ENCODE results near the gene TCP11L2. TPM values are rescaled to one million over a fixed set of nuclear protein-coding genes. Genes with fewer than 3 reads are reported as not detected.

Gene TCP11L2
- total RNA-seq, 1 experiment from 2014 or later: 10.2 TPM

DNA sequence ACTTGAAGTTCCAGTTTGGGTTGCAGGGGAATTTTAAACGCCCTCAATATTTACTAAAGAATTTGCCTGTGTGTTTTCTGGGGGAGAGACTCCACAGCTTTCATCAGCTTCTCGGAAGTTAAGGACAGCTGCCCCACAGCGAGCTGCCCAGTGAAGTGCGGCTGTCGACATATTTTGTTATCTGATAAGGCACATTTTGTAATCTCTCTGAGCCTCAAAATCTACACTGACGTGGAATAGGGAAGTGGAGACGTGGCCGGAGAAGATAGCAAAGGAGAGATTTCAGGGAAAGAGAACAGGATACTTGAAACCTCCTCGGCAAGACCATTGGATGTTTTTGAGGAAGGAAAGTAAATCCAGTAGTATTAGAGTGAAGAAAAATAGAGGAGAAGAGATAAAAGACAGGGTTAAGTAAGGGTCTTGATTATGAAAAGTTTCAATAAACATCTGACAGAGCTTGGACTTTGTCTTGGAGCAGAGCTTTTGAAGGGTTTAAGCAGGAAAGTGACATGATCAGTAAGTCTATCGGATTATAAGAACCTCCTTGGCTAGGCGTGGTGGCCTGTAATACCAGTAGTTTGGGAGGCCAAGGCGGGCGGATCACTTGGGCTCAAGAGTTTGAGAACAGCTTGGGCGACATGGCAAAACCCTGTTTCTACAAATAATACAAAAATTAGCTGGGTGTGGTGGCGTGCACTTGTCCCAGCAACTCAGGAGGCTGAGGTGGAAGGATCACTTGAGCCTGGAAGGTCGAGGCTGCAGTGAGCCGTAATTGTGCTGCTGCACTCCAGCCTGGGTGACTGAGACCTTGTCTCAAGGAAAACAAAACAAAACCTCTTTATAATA lies 56.1 kb downstream of the TCP11L2 start:
- ChIA-PET CTCF (interaction anchor here (0.6 to 4.8 kb wide), 33 partner anchors 9 to 1166 kb away, joined by 3 to 54 read pairs (median 4); partner anchors contain the start of gene TCP11L2), POLR2A (interaction anchor here (0.6 to 4.1 kb wide), 34 partner anchors 10 to 1326 kb away, joined by 3 to 50 read pairs (median 5); partner anchors contain the start of genes APPL2, CKAP4, MTERF2 and TCP11L2)
- no peaks in the 10 kb centered on the region for H3K27me3 Mint-ChIP-seq (ENCODE audit: insufficient read depth, unreplicated experiment)
- peaks cover 8% of the 10 kb centered on the region for H3K36me3 Mint-ChIP-seq (ENCODE audit: insufficient read depth, unreplicated experiment)
- H3K9me3 Mint-ChIP-seq (ENCODE audit: unreplicated experiment): no peaks in the 10 kb centered on the region
- peaks cover 13% of the 10 kb centered on the region for H3K4me1 Mint-ChIP-seq (ENCODE audit: insufficient read depth, unreplicated experiment)
- DNase-seq (ENCODE audit: unreplicated experiment): peak; percentile 6
- TSS peak; percentile 70 for BruUV-seq (replicated peaks)
- H3K27ac Mint-ChIP-seq (ENCODE audit: low read depth, unreplicated experiment): peak overlapping the region; percentile 94
- TF ChIP-seq, protein P1, sequence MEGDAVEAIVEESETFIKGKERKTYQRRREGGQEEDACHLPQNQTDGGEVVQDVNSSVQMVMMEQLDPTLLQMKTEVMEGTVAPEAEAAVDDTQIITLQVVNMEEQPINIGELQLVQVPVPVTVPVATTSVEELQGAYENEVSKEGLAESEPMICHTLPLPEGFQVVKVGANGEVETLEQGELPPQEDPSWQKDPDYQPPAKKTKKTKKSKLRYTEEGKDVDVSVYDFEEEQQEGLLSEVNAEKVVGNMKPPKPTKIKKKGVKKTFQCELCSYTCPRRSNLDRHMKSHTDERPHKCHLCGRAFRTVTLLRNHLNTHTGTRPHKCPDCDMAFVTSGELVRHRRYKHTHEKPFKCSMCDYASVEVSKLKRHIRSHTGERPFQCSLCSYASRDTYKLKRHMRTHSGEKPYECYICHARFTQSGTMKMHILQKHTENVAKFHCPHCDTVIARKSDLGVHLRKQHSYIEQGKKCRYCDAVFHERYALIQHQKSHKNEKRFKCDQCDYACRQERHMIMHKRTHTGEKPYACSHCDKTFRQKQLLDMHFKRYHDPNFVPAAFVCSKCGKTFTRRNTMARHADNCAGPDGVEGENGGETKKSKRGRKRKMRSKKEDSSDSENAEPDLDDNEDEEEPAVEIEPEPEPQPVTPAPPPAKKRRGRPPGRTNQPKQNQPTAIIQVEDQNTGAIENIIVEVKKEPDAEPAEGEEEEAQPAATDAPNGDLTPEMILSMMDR (IDR thresholded peaks at IDR 0.05; ENCODE audit: unreplicated experiment): no peak
- intact Hi-C loops (cut with micrococcal nuclease): no loop called here
- H3K4me3 Mint-ChIP-seq (ENCODE audit: unreplicated experiment): peak overlapping the region; percentile 86

- intact Hi-C loops (cut with micrococcal nuclease): no loop called here
- H3K27ac Mint-ChIP-seq (ENCODE audit: low read depth, unreplicated experiment): no peak overlapping the region
- no TSS peak for BruUV-seq (replicated peaks)
- no peaks in the 10 kb centered on the region for H3K27me3 Mint-ChIP-seq (ENCODE audit: insufficient read depth, unreplicated experiment)
- peaks cover 13% of the 10 kb centered on the region for H3K4me1 Mint-ChIP-seq (ENCODE audit: insufficient read depth, unreplicated experiment)
- ChIA-PET CTCF (interaction anchor here (1.0 to 4.7 kb wide), 3 partner anchors 10 to 559 kb away, joined by 5 to 54 read pairs (median 10); no protein-coding TSS in a partner anchor), POLR2A (interaction anchor here (0.9 to 4.1 kb wide), 3 partner anchors 9 to 62 kb away, joined by 3 to 46 read pairs (median 5); partner anchors contain the start of gene TCP11L2)
- DNase-seq (ENCODE audit: unreplicated experiment): no peak
- peaks cover 13% of the 10 kb centered on the region for H3K36me3 Mint-ChIP-seq (ENCODE audit: insufficient read depth, unreplicated experiment)
- TF ChIP-seq, protein P1 (IDR thresholded peaks at IDR 0.05; ENCODE audit: unreplicated experiment): no peak
- no peaks in the 10 kb centered on the region for H3K9me3 Mint-ChIP-seq (ENCODE audit: unreplicated experiment)
- no peak overlapping the region for H3K4me3 Mint-ChIP-seq (ENCODE audit: unreplicated experiment)
These were observed 57.3 kb downstream of the TCP11L2 start for GRCh38 chr12:106359646-106360399.

DNA sequence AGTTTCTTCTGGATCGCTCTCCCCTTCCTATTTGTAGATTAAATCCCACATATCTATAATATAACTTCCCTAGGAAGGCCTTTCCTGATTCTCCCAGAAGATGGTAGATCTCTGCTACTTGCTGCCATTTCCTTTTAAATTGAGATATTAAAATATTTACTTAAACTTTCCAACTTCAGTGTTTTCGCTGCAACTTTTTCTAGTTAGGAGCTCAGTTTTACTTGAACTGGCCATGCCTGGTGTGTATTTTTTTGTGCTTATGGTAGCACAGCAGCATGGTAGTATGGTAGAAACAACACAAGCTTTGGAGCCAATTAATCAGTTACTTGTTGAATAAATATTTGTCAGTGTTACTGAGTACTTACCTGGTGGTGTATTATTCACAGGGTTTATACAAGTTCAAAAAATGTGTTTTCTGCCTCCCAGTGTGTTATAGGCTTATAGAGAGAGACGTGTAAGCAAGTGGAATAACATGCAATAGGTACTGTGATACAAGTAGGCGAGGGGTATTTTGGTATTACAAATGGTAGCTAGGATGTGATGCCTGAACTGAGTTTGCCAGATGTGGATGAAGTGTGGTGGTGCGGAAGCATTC lies 58.0 kb downstream of the TCP11L2 start:
- Mint-ChIP-seq H3K4me1 (ENCODE audit: insufficient read depth, unreplicated experiment) (peaks cover 13% of the 10 kb centered on the region), H3K27ac (ENCODE audit: low read depth, unreplicated experiment) (no peak overlapping the region), H3K9me3 (ENCODE audit: unreplicated experiment) (no peaks in the 10 kb centered on the region), H3K36me3 (ENCODE audit: insufficient read depth, unreplicated experiment) (peaks cover 18% of the 10 kb centered on the region), H3K27me3 (ENCODE audit: insufficient read depth, unreplicated experiment) (no peaks in the 10 kb centered on the region), H3K4me3 (ENCODE audit: unreplicated experiment) (no peak overlapping the region)
- no TSS peak for BruUV-seq (replicated peaks)
- CTCF ChIA-PET: interaction anchor here (0.7 to 1.0 kb wide), 2 partner anchors 133 to 559 kb away, joined by 4 to 5 read pairs; no protein-coding TSS in a partner anchor
- no peak for DNase-seq (ENCODE audit: unreplicated experiment)
- TF ChIP-seq, protein P1 (IDR thresholded peaks at IDR 0.05; ENCODE audit: unreplicated experiment): no peak
- POLR2A ChIA-PET: interaction anchor here (0.7 to 1.4 kb wide), 5 partner anchors 8 to 430 kb away, joined by 3 to 5 read pairs (median 4); no protein-coding TSS in a partner anchor
- intact Hi-C loops (cut with micrococcal nuclease): no loop called here

Data from MCF 10A (cell line).